Endothelial cell of umbilical vein (primary cell): Measurements from ENCODE around the gene SLC44A3. TPM values are rescaled to one million over a fixed set of nuclear protein-coding genes. Genes with fewer than 3 reads are reported as not detected.

Experiments used
- BruUV-seq: library from RNA; stranded (reverse); fragments of 400-500 nt; replicated peaks from 2 replicates; lab custom pipeline; 2021; lab: Mats Ljungman, UMichigan
- CTCF ChIA-PET: fragments of 300-600, 350-600 bp; sonication (Branson Sonifier 250); formaldehyde crosslinking; loops from one replicate; lab custom pipeline; 2021; ENCODE audit warnings: antibody characterized with exemption, inconsistent platforms; lab: Charles Lee
- POLR2A ChIA-PET: fragments of 300-600, 350-600 bp; sonication (Branson Sonifier 250); formaldehyde crosslinking; loops from one replicate; lab custom pipeline; 2021; ENCODE audit warnings: antibody characterized with exemption, inconsistent platforms; lab: Charles Lee
- DNase-seq: peaks from one replicate; pipeline ENCODE4 v3.0.0-alpha.2; 2011; ENCODE audit warnings: low read depth, low spot score
- FAIRE-seq: peaks from 2 replicates; lab custom pipeline; 2011; peaks lifted over from hg19 to GRCh38; lab: Jason Lieb, UNC
- H2AFZ ChIP-seq: 2 replicates; pipeline ENCODE4 v1.6.0; 2012; ENCODE audit warnings: low read depth, low read length, control low read depth, inconsistent platforms
- H3K27ac ChIP-seq: 2 replicates; pipeline ENCODE4 v1.5.1; 2011; ENCODE audit warnings: low read depth, mild to moderate bottlenecking, control low read depth, low read length, moderate library complexity; ENCODE audit not compliant: insufficient read depth
- H3K27me3 ChIP-seq, 2 experiments: 2 replicates each; pipeline versions ENCODE4 v1.6.0 to v1.6.1; 2011; ENCODE audit warnings: low read length in 2 of 2, mixed read lengths in 1 of 2; ENCODE audit not compliant: control insufficient read depth in 2 of 2, insufficient read depth in 2 of 2
- H3K36me3 ChIP-seq, 2 experiments: 2 replicates in 1 of 2; 3 replicates in 1 of 2; pipeline ENCODE4 v1.5.1; 2011; ENCODE audit warnings: low read length in 2 of 2, mild to moderate bottlenecking in 1 of 2, moderate library complexity in 1 of 2; ENCODE audit not compliant: control insufficient read depth in 2 of 2, insufficient read depth in 2 of 2; ENCODE audit errors: extremely low read depth in 1 of 2
- H3K4me1 ChIP-seq: 3 replicates; pipeline ENCODE4 v1.5.1; 2011; ENCODE audit warnings: mild to moderate bottlenecking, low read length; ENCODE audit not compliant: control insufficient read depth, insufficient read depth; ENCODE audit errors: extremely low read depth
- H3K4me2 ChIP-seq: 2 replicates; pipeline ENCODE4 v1.6.1; 2011; ENCODE audit warnings: low read length, control low read depth, mixed read lengths; ENCODE audit not compliant: insufficient read depth
- H3K4me3 ChIP-seq, 3 experiments: fragments of 200-600 bp in 1 of 3; sonication (generic), shearing (Covaris generic) in 1 of 3; replicated peaks in 1 of 3; 2 replicates each; pipeline ENCODE4 v1.5.1; 2011 to 2016; ENCODE audit warnings: control low read depth in 3 of 3, low read length in 3 of 3, mild to moderate bottlenecking in 2 of 3, inconsistent platforms in 1 of 3, low read depth in 1 of 3, moderate library complexity in 1 of 3; ENCODE audit not compliant: insufficient read depth in 1 of 3
- H3K79me2 ChIP-seq: 2 replicates; pipeline ENCODE4 v1.6.0; 2012; ENCODE audit warnings: low read length, inconsistent platforms; ENCODE audit not compliant: control insufficient read depth, insufficient read depth
- H3K9ac ChIP-seq: replicated peaks from 2 replicates; pipeline ENCODE3; 2011; ENCODE audit warnings: low read length, control low read depth; ENCODE audit not compliant: insufficient read depth; ENCODE audit errors: extremely low read depth
- H3K9me1 ChIP-seq: replicated peaks from 3 replicates; pipeline ENCODE4 v1.6.0; 2011; ENCODE audit warnings: mild to moderate bottlenecking, low read length; ENCODE audit not compliant: control insufficient read depth, insufficient read depth; ENCODE audit errors: extremely low read depth
- H3K9me3 ChIP-seq: replicated peaks from 2 replicates; pipeline ENCODE4 v1.5.1; 2012; ENCODE audit warnings: low read length, inconsistent platforms; ENCODE audit not compliant: control insufficient read depth, insufficient read depth
- H4K20me1 ChIP-seq: replicated peaks from 2 replicates; pipeline ENCODE3; 2011; ENCODE audit warnings: mild to moderate bottlenecking, low read length; ENCODE audit not compliant: control insufficient read depth, insufficient read depth; ENCODE audit errors: extremely low read depth
- CTCF ChIP-seq, 2 donors: IDR thresholded peaks; 1 replicate in 1 of 2; 2 replicates in 1 of 2; pipeline ENCODE4 v1.5.1; 2011; ENCODE audit warnings: low read length in 2 of 2, mild to moderate bottlenecking in 2 of 2, moderate library complexity in 2 of 2, control low read depth in 1 of 2, inconsistent platforms in 1 of 2, low read depth in 1 of 2; ENCODE audit not compliant: insufficient read depth in 1 of 2; ENCODE audit errors: extremely low read depth in 1 of 2
- EZH2 ChIP-seq: IDR thresholded peaks from 2 replicates; pipeline ENCODE4 v1.6.1; 2012; ENCODE audit warnings: borderline replicate concordance, low read depth, mild to moderate bottlenecking, moderate library complexity, low read length, inconsistent platforms; ENCODE audit not compliant: severe bottlenecking
- FOS ChIP-seq: IDR thresholded peaks from 2 replicates; pipeline ENCODE4 v1.6.1; 2011; ENCODE audit warnings: mild to moderate bottlenecking, low read length, moderate library complexity, borderline replicate concordance; ENCODE audit not compliant: insufficient read depth
- GATA2 ChIP-seq: IDR thresholded peaks from 2 replicates; pipeline ENCODE4 v1.7.0; 2011; ENCODE audit warnings: low read depth, mild to moderate bottlenecking, moderate library complexity, mixed read lengths, low read length; ENCODE audit not compliant: insufficient read length, insufficient read depth
- JUN ChIP-seq: IDR thresholded peaks from 2 replicates; pipeline ENCODE4 v1.6.1; 2011; ENCODE audit warnings: borderline replicate concordance, low read depth; ENCODE audit not compliant: insufficient read length, insufficient read depth
- MAX ChIP-seq: IDR thresholded peaks from 2 replicates; pipeline ENCODE4 v1.6.1; 2011; ENCODE audit not compliant: insufficient read depth, insufficient read length
- MYC ChIP-seq: IDR thresholded peaks from one replicate; pipeline ENCODE4 v1.6.1; 2011; ENCODE audit warnings: mild to moderate bottlenecking, low read depth, low read length
- POLR2A ChIP-seq: IDR thresholded peaks from 2 replicates; pipeline ENCODE4 v1.6.1; 2012; ENCODE audit warnings: low read depth, mild to moderate bottlenecking, control low read depth, low read length
- POLR2AphosphoS5 ChIP-seq: IDR thresholded peaks from 2 replicates; pipeline ENCODE4 v1.6.1; 2012; ENCODE audit warnings: low read depth, mild to moderate bottlenecking, control low read depth, low read length, moderate library complexity; ENCODE audit not compliant: insufficient read depth
- dilution Hi-C: fragments of 300-500 bp; cut with MboI; formaldehyde crosslinking; loops from one replicate; pipeline ENCODE4 v1.15.0; 2019; ENCODE audit warnings: low sequenced_read_pairs; ENCODE audit not compliant: extremely low pct_ligation_motif_present
- intact Hi-C: fragments of 100-400 bp; cut with micrococcal nuclease; formaldehyde crosslinking; loops from one replicate; pipeline ENCODE4 v1.10.0; 2022
- polyA plus RNA-seq, 4 experiments: library from polyadenylated mRNA; depleted of rRNA in 3 of 4; stranded (reverse) in 3 of 4; unstranded in 1 of 4; fragments of >200 nt; gene quantifications; 2 replicates each; pipeline versions ENCODE4 v1.2.1 to v1.2.3, GENCODE V29; 2011 to 2012; ENCODE audit warnings: missing spikeins in 1 of 4
- total RNA-seq: library from RNA; stranded (reverse); gene quantifications from 2 replicates; pipeline ENCODE4 v1.2.3, GENCODE V29; 2021

Gene SLC44A3
- total and polyA plus RNA-seq, 2 donors (not counting 3 experiments of a cell fraction or from before 2014, with no cell fraction given) = 0.29 to 0.42 TPM

GRCh38 chr1:94777281-94777680, 42.9 kb upstream of the SLC44A3 start:
- no peaks in the 10 kb centered on the region for H3K79me2 ChIP-seq
- no peaks in the 10 kb centered on the region for H4K20me1 ChIP-seq
- no peak overlapping the region for H3K4me3 ChIP-seq
- intact Hi-C loops = no loop called here
- DNase-seq (no peak), FAIRE-seq (no peak)
- TF ChIP-seq MAX (no peak), FOS (no peak), MYC (no peak), CTCF (IDR thresholded peaks at IDR 0.05; ENCODE audit: extremely low read depth in 1 of 2, insufficient read depth in 1 of 2, low read depth in 1 of 2, low read length in 2 of 2) (no peak), JUN (no peak), POLR2A (no peak), EZH2 (no peak), GATA2 (no peak), POLR2AphosphoS5 (no peak)
- H3K36me3 ChIP-seq = no peaks in the 10 kb centered on the region
- peaks cover 0 to 4% of the 10 kb centered on the region in 2 experiments for H3K27me3 ChIP-seq
- no peak overlapping the region for H3K27ac ChIP-seq
- no TSS peak for BruUV-seq
- no peak overlapping the region for H3K9ac ChIP-seq
- no peaks in the 10 kb centered on the region for H3K9me3 ChIP-seq
- dilution Hi-C loops = no loop called here
- ChIA-PET POLR2A (no interaction called here), CTCF (no interaction called here)
- no peaks in the 10 kb centered on the region for H3K9me1 ChIP-seq
- H2AFZ ChIP-seq = no peak overlapping the region
- H3K4me1 ChIP-seq = no peaks in the 10 kb centered on the region
- no peak overlapping the region for H3K4me2 ChIP-seq
